Tibial nerve (tissue), 4 donors: ENCODE results near the gene MED26. TPM values are rescaled to one million over a fixed set of nuclear protein-coding genes. Genes with fewer than 3 reads are reported as not detected.

Experiments used
- DNase-seq, 2 donors: peaks; one replicate each; pipeline ENCODE4 v3.0.0-alpha.2; 2019; ENCODE audit warnings: low spot score in 2 of 2
- H3K27ac ChIP-seq, 4 donors: fragments of 200-600 bp; sonication (generic) in 3 of 4; one replicate each; pipeline ENCODE4 v1.5.1; 2017 to 2019; ENCODE audit warnings: mild to moderate bottlenecking in 1 of 4
- H3K27me3 ChIP-seq, 2 donors: fragments of 200-600 bp; sonication (generic) in 1 of 2; one replicate each; pipeline versions ENCODE4 v1.5.1 to v1.6.0; 2017 to 2019
- H3K36me3 ChIP-seq, 3 donors: fragments of 200-600 bp; sonication (generic); one replicate each; pipeline ENCODE4 v1.5.1; 2018 to 2019
- H3K4me1 ChIP-seq, 4 donors: fragments of 200-600 bp; sonication (generic) in 3 of 4; one replicate each; pipeline ENCODE4 v1.5.1; 2017 to 2019
- H3K4me3 ChIP-seq, 4 donors: fragments of 200-600 bp; sonication (generic) in 3 of 4; one replicate each; pipeline ENCODE4 v1.5.1; 2017 to 2019; ENCODE audit warnings: mild to moderate bottlenecking in 1 of 4, moderate library complexity in 1 of 4
- H3K9me3 ChIP-seq, 4 donors: fragments of 200-600 bp; sonication (generic) in 3 of 4; one replicate each; pipeline ENCODE4 v1.5.1; 2017 to 2019
- EP300 ChIP-seq, 2 donors: sonication (generic); formaldehyde crosslinking; IDR thresholded peaks; one replicate each; pipeline ENCODE4 v1.6.1; 2017; ENCODE audit warnings: antibody characterized with exemption in 2 of 2, mild to moderate bottlenecking in 1 of 2
- POLR2A ChIP-seq, 2 donors: fragments of 450-650 bp; IDR thresholded peaks; one replicate each; pipeline ENCODE4 v1.6.1; 2017; ENCODE audit warnings: antibody characterized with exemption in 2 of 2, mild to moderate bottlenecking in 2 of 2, moderate library complexity in 2 of 2
- WGBS, 2 donors: methylation state at CpG; one replicate each; pipeline ENCODE4 v1.1.5; 2018; 5-methylcytosine and 5-hydroxymethylcytosine counted together
- total RNA-seq, 4 donors: library from RNA; depleted of rRNA; stranded (reverse); fragments of >200 nt; gene quantifications; one replicate each; pipeline ENCODE4 v1.1.0, GENCODE V29; 2016
- TF ChIP-seq, protein P1 (sequence below), 5 experiments: fragments of 200-600 bp in 3 of 5; fragments of 450-650 bp in 2 of 5; sonication (generic) in 3 of 5; IDR thresholded peaks; one replicate each; pipeline ENCODE4 v1.5.1; 2016 to 2019; ENCODE audit warnings: antibody characterized with exemption in 5 of 5, mild to moderate bottlenecking in 3 of 5, moderate library complexity in 2 of 5

MED26 gene
- total RNA-seq, 4 donors from 2014 or later = 6.1 to 14.2 (median 11.7) TPM

DNA sequence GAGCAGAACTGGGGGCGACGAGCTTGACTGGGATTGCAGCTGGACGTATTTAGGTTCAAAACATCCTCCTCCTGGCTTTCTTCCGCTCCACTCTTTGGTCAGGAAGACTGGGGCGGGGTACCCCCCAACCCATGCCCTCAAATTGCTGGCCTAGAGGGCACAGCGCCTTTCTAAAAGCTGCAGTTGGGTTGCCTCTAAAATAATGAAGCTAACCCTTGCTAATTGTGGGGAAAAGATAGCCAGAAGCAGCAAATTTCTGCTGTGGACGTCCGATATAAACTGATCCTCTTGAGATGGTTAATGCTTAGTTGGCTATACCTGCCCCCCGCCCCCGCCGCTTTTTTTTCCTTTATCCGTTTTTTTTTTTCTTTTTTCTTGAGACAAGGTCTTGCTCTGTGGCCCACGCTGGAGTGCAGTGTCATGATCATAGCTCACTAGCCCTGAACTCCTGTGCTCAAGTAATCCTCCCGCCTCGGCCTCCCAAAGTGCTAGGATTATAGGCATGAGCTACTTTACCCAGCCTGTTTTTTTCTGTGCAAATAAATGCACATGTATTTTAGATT, 85.0 kb downstream of the MED26 start:
- TF ChIP-seq EP300 (IDR thresholded peaks at IDR 0.05) (no peak), POLR2A (IDR thresholded peaks at IDR 0.05) (no peak)
- TF ChIP-seq, protein P1, sequence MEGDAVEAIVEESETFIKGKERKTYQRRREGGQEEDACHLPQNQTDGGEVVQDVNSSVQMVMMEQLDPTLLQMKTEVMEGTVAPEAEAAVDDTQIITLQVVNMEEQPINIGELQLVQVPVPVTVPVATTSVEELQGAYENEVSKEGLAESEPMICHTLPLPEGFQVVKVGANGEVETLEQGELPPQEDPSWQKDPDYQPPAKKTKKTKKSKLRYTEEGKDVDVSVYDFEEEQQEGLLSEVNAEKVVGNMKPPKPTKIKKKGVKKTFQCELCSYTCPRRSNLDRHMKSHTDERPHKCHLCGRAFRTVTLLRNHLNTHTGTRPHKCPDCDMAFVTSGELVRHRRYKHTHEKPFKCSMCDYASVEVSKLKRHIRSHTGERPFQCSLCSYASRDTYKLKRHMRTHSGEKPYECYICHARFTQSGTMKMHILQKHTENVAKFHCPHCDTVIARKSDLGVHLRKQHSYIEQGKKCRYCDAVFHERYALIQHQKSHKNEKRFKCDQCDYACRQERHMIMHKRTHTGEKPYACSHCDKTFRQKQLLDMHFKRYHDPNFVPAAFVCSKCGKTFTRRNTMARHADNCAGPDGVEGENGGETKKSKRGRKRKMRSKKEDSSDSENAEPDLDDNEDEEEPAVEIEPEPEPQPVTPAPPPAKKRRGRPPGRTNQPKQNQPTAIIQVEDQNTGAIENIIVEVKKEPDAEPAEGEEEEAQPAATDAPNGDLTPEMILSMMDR (IDR thresholded peaks at IDR 0.05) = no peak
- H3K27me3 ChIP-seq = no peaks in the 10 kb centered on the region
- DNase-seq = no peak
- peak overlapping the region; percentile 54 to 100 (median 84) for H3K4me3 ChIP-seq
- H3K27ac ChIP-seq = peak overlapping the region; percentile 35 to 91 (median 90)
- 2 to 5% methylated on average over 15 of the region's 15 CpGs for WGBS, 2 donors
- H3K36me3 ChIP-seq = peaks cover 0 to 24% (median 0%) of the 10 kb centered on the region in 3 donors
- H3K4me1 ChIP-seq = peaks cover 8 to 47% (median 33%) of the 10 kb centered on the region in 4 donors
- no peaks in the 10 kb centered on the region for H3K9me3 ChIP-seq

GRCh38 chr19:16542045-16542909, 85.7 kb downstream of the MED26 start, which contains the start of gene CHERP:
Gene CHERP, minus strand, starts transcription at chr19:16542437. Its CDS starts 59 bp downstream, at chr19:16542378.
- TF ChIP-seq, protein P1 (IDR thresholded peaks at IDR 0.05) = peak in 4 of 5 experiments; percentile 2 to 56 (median 29)
- peak; percentile 96 to 97 for TF ChIP-seq EP300 (IDR thresholded peaks at IDR 0.05)
- peak; percentile 50 to 74 for TF ChIP-seq POLR2A (IDR thresholded peaks at IDR 0.05)
- 1% methylated on average over 35 to 100 of the region's 108 CpGs for WGBS, 2 donors
- DNase-seq = peak; percentile 74 to 81
- H3K36me3 ChIP-seq = peaks cover 0 to 32% (median 4%) of the 10 kb centered on the region in 3 donors
- peak within 1 kb of the TSS; percentile 54 to 100 (median 84) for H3K4me3 ChIP-seq
- H3K9me3 ChIP-seq = no peaks in the 10 kb centered on the region
- no peaks in the 10 kb centered on the region for H3K27me3 ChIP-seq
- H3K4me1 ChIP-seq = peaks cover 8 to 53% (median 33%) of the 10 kb centered on the region in 4 donors
- H3K27ac ChIP-seq = peak within 1 kb of the TSS; percentile 35 to 91 (median 90)

DNA sequence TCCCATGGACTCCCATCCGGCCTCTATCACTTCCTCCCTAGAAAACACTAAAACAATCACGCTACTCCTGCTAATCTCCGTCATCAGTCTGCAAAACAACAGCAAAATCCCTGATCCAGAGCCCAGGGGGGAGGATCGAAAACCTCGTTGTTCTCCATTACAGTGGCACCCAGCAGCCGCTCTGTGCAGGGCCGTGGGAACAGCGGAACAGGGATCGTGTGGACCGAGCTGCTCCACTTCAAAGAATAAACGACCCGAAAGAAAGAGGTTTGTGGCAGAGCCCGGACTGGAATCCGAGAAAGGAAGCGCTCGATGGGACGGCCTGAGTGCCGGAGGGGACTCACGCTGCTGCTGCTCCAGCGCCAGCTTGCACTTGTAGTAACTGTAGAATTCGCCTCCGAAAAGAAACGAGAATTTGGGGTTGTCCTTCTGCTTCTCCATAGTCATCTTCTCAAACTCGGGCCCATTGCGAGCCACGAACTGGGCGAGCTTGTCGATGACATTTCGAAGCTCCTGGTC, 86.4 kb downstream of the MED26 start:
- Histone ChIP-seq H3K4me1 (peaks cover 8 to 60% (median 33%) of the 10 kb centered on the region in 4 donors), H3K4me3 (peak overlapping the region; percentile 54 to 100 (median 84)), H3K27ac (peak overlapping the region; percentile 35 to 91 (median 90)), H3K27me3 (no peaks in the 10 kb centered on the region), H3K36me3 (peaks cover 0 to 39% (median 4%) of the 10 kb centered on the region in 3 donors), H3K9me3 (no peaks in the 10 kb centered on the region)
- no peak for DNase-seq
- TF ChIP-seq POLR2A (IDR thresholded peaks at IDR 0.05) = no peak
- TF ChIP-seq, protein P1 (IDR thresholded peaks at IDR 0.05) = no peak
- TF ChIP-seq EP300 (IDR thresholded peaks at IDR 0.05) = no peak
- 1% methylated on average over 29 of the region's 29 CpGs for WGBS, 2 donors

- Histone ChIP-seq H3K4me3 (peak overlapping the region; percentile 54 to 100 (median 84)), H3K9me3 (no peaks in the 10 kb centered on the region), H3K4me1 (peaks cover 8 to 61% (median 33%) of the 10 kb centered on the region in 4 donors), H3K36me3 (peaks cover 0 to 45% (median 5%) of the 10 kb centered on the region in 3 donors), H3K27me3 (no peaks in the 10 kb centered on the region), H3K27ac (peak overlapping the region in 1 of 4 donors; percentile 89)
- TF ChIP-seq POLR2A (IDR thresholded peaks at IDR 0.05) (no peak), EP300 (IDR thresholded peaks at IDR 0.05) (no peak)
- TF ChIP-seq, protein P1 (IDR thresholded peaks at IDR 0.05) = no peak
- DNase-seq = no peak
- WGBS, 2 donors = 83 to 86% methylated on average over 12 of the region's 12 CpGs
Measured at GRCh38 chr19:16540948-16541347, 87.1 kb downstream of the MED26 start.
